SH-SY5Y (cell line): ENCODE results near the gene FOXP1.

Experiments used
- GATA2 ChIP-seq: IDR thresholded peaks from 2 replicates; pipeline ENCODE4 v1.6.1; 2011; ENCODE audit warnings: mild to moderate bottlenecking, low read depth, low read length
- GATA3 ChIP-seq: IDR thresholded peaks from 2 replicates; pipeline ENCODE4 v1.6.1; 2011; ENCODE audit warnings: low read depth, mild to moderate bottlenecking, low read length, moderate library complexity

DNA sequence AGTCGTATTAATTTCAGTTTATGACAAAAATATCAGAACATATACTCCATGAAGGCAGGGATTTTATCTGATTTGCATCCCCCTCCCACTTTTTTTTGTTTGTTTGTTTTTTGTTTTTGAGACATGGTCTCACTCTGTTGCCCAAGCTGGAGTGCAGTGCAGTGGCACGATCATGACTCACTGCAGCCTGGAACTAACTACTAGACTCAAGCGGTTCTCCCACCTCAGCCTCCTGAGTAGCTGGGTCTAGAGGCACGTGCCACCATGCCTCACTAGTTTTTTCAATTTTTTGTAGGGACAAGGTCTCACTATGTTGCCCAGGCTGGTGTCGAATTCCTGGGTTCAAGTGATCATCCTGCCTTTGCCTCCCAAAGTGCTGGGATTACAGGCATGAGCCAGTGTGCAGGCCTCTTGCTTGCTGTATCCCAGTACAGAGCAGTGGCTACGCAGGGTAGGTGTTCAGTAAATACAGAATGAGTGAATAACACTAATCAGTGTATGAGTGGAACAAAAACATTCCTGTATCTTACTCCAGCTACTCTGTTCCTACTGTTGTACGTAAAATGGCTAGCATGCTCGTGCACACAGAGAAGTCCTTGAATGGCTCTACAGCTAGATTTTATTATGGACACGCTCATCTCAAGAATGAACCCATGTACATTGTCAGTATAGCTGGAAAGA is 272.4 kb downstream of the FOXP1 start:
- no peak for TF ChIP-seq GATA2
- TF ChIP-seq GATA3 = no peak
